Fibroblast of lung (primary cell): Measurements from ENCODE around the gene PCMT1. TPM values are rescaled to one million over a fixed set of nuclear protein-coding genes. Genes with fewer than 3 reads are reported as not detected.

ENCODE experiments used
- DNase-seq, 2 donors: peaks; one replicate each; pipeline versions ENCODE4 v3.0.0 to v3.0.0-alpha.2; 2010; ENCODE audit warnings: low read depth in 2 of 2
- H2AFZ ChIP-seq: 2 replicates; pipeline ENCODE4 v1.5.1; 2012; ENCODE audit warnings: low read length, control low read depth, inconsistent platforms
- H3K27ac ChIP-seq: 2 replicates; pipeline ENCODE4 v1.5.1; 2011; ENCODE audit warnings: low read length, control low read depth; ENCODE audit not compliant: insufficient read depth
- H3K27me3 ChIP-seq: 2 replicates; pipeline ENCODE4 v1.5.1; 2011; ENCODE audit warnings: mild to moderate bottlenecking, low read length; ENCODE audit not compliant: control insufficient read depth, insufficient read depth
- H3K36me3 ChIP-seq: 2 replicates; pipeline ENCODE4 v1.5.1; 2011; ENCODE audit warnings: low read length; ENCODE audit not compliant: control insufficient read depth, insufficient read depth
- H3K4me1 ChIP-seq: 2 replicates; pipeline ENCODE4 v1.5.1; 2011; ENCODE audit warnings: low read length; ENCODE audit not compliant: control insufficient read depth, insufficient read depth; ENCODE audit errors: extremely low read depth
- H3K4me2 ChIP-seq: 2 replicates; pipeline ENCODE4 v1.5.1; 2011; ENCODE audit warnings: low read length, control low read depth; ENCODE audit not compliant: insufficient read depth; ENCODE audit errors: extremely low read depth
- H3K4me3 ChIP-seq, 4 experiments: fragments of 200-600 bp in 1 of 4; sonication (generic) in 1 of 4; replicated peaks in 1 of 4; 2 replicates each; pipeline ENCODE4 v1.5.1; 2011 to 2016; ENCODE audit warnings: low read length in 4 of 4, low read depth in 3 of 4, mild to moderate bottlenecking in 3 of 4, control low read depth in 2 of 4, inconsistent platforms in 1 of 4, mixed read lengths in 1 of 4; ENCODE audit not compliant: insufficient read depth in 1 of 4; ENCODE audit errors: control extremely low read depth in 1 of 4
- H3K79me2 ChIP-seq: 2 replicates; pipeline ENCODE4 v1.5.1; 2012; ENCODE audit warnings: mild to moderate bottlenecking, low read length, inconsistent platforms; ENCODE audit not compliant: control insufficient read depth, insufficient read depth
- H3K9ac ChIP-seq: 2 replicates; pipeline ENCODE4 v1.5.1; 2011; ENCODE audit warnings: mild to moderate bottlenecking, low read length, control low read depth; ENCODE audit not compliant: insufficient read depth
- H3K9me3 ChIP-seq: 2 replicates; pipeline ENCODE4 v1.5.1; 2012; ENCODE audit warnings: low read depth, low read length; ENCODE audit not compliant: control insufficient read depth, insufficient read depth
- H4K20me1 ChIP-seq: 2 replicates; pipeline ENCODE4 v1.5.1; 2011; ENCODE audit warnings: low read length; ENCODE audit not compliant: control insufficient read depth, insufficient read depth; ENCODE audit errors: extremely low read depth
- EZH2 ChIP-seq: IDR thresholded peaks from 2 replicates; pipeline ENCODE4 v1.5.1; 2012; ENCODE audit warnings: low read length, control low read depth, mild to moderate bottlenecking; ENCODE audit errors: missing control alignments
- polyA plus RNA-seq, 2 donors: library from polyadenylated mRNA; depleted of rRNA in 1 of 2; stranded (reverse) in 1 of 2; unstranded in 1 of 2; fragments of >200 nt; gene quantifications; 2 replicates each; pipeline ENCODE4 v1.2.1, GENCODE V29; 2011 to 2012; ENCODE audit warnings: missing spikeins in 1 of 2
- total RNA-seq: library from RNA; depleted of rRNA; stranded (reverse); fragments of >200 nt; gene quantifications from 2 replicates; pipeline ENCODE4 v1.2.1, GENCODE V29; 2014
- TF ChIP-seq, protein P1 (sequence below), 2 donors: IDR thresholded peaks in 1 of 2; conservative IDR thresholded peaks in 1 of 2; 1 replicate in 1 of 2; 2 replicates in 1 of 2; pipeline ENCODE4 v1.5.1; 2011 to 2012; ENCODE audit warnings: low read length in 2 of 2, control low read depth in 1 of 2, inconsistent platforms in 1 of 2, low read depth in 1 of 2, mild to moderate bottlenecking in 1 of 2

The PCMT1 gene
- total and polyA plus RNA-seq, 2 donors (not counting 1 experiment from before 2014, with no cell fraction given), result 81.3 to 172 TPM

DNA sequence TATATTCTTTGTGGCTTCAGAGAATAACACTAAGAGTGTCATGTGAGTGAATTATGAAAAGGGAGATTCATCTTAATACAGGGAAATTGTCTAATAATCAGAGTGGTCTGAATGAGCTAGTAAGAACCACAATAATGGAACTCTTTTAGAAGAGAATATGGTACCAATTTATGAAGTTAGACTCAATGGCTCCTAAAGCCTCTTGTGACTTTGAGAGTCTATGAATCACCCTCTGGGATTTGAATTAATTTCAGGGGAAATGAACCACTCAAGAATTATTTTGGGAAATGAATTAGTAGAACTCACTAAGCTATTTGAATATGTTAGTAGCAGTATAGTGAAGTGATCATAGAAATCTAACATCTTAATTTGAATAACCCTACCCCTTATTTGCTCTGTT lies 14.3 kb downstream of the PCMT1 start:
- H3K9ac ChIP-seq, result no peak overlapping the region
- no peak overlapping the region for H3K4me3 ChIP-seq
- H3K27ac ChIP-seq, result no peak overlapping the region
- H2AFZ ChIP-seq, result no peak overlapping the region
- H3K79me2 ChIP-seq, result peaks cover 63% of the 10 kb centered on the region
- H3K4me2 ChIP-seq, result no peak overlapping the region
- no peaks in the 10 kb centered on the region for H3K27me3 ChIP-seq
- no peaks in the 10 kb centered on the region for H3K36me3 ChIP-seq
- H3K9me3 ChIP-seq, result no peaks in the 10 kb centered on the region
- no peaks in the 10 kb centered on the region for H3K4me1 ChIP-seq
- H4K20me1 ChIP-seq, result no peaks in the 10 kb centered on the region
- TF ChIP-seq, protein P1, sequence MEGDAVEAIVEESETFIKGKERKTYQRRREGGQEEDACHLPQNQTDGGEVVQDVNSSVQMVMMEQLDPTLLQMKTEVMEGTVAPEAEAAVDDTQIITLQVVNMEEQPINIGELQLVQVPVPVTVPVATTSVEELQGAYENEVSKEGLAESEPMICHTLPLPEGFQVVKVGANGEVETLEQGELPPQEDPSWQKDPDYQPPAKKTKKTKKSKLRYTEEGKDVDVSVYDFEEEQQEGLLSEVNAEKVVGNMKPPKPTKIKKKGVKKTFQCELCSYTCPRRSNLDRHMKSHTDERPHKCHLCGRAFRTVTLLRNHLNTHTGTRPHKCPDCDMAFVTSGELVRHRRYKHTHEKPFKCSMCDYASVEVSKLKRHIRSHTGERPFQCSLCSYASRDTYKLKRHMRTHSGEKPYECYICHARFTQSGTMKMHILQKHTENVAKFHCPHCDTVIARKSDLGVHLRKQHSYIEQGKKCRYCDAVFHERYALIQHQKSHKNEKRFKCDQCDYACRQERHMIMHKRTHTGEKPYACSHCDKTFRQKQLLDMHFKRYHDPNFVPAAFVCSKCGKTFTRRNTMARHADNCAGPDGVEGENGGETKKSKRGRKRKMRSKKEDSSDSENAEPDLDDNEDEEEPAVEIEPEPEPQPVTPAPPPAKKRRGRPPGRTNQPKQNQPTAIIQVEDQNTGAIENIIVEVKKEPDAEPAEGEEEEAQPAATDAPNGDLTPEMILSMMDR (conservative IDR thresholded peaks at IDR 0.05 in 1 of 2, IDR thresholded peaks at IDR 0.05 in 1 of 2; ENCODE audit: low read depth in 1 of 2, low read length in 2 of 2), result no peak
- TF ChIP-seq EZH2, result no peak
- peak in 1 of 2 donors; percentile 17 for DNase-seq

DNA sequence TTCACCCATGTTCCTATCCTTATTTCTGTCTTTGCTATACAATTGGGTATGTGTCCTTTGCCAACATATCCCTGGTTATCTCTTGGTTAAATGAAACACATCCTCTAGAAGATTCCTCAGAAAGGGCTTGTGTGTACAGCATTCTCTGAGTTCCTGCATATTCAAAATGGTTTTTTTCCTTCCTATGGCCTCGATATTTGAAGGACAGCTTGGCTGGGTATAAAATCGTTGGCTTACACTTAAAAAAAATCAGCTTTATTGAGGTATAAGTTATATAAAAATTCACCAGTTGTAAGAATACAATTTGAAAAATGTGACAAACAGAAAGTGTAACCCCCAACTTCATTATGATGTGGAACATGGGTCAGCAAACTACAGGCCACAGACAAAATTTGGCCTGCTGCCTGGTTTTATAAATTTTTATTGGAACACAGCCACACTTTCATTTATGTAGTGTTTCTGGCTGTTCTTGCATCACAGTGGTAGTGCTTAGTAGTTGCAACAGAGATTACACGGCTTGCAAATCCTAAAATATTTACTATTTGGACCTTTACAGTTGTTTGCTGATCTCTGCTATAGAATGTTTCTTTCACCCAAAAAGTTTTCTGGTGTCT lies 16.7 kb downstream of the PCMT1 start:
- Histone ChIP-seq H3K4me3 (no peak overlapping the region), H3K9me3 (no peaks in the 10 kb centered on the region), H2AFZ (no peak overlapping the region), H3K79me2 (peaks cover 58% of the 10 kb centered on the region), H3K4me1 (no peaks in the 10 kb centered on the region), H3K4me2 (no peak overlapping the region), H3K27me3 (no peaks in the 10 kb centered on the region), H3K36me3 (no peaks in the 10 kb centered on the region), H3K9ac (no peak overlapping the region), H4K20me1 (no peaks in the 10 kb centered on the region), H3K27ac (no peak overlapping the region)
- DNase-seq, result peak; percentile 56 to 98
- TF ChIP-seq, protein P1 (conservative IDR thresholded peaks at IDR 0.05 in 1 of 2, IDR thresholded peaks at IDR 0.05 in 1 of 2; ENCODE audit: low read depth in 1 of 2, low read length in 2 of 2), result no peak
- no peak for TF ChIP-seq EZH2

DNA sequence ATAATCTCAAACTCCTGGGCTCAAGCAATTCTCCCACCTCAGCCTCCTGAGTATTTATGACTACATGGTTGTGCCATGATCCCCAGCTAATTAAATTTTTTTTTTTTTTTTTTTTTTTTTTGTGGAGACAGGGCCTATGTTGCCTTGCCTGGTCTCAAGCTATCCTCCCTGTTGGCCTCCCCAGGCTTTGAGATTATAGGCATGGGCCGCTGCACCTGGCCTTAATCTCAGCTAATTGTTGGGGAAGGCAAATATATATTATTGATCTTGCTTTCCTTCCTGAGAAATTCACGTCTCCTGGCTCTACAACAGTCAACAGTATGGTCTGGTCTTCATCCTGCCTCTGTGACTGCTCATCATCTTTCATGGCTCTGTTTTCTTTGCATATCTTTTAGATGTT lies 20.1 kb downstream of the PCMT1 start:
- H3K79me2 ChIP-seq, result peaks cover 34% of the 10 kb centered on the region
- TF ChIP-seq, protein P1 (conservative IDR thresholded peaks at IDR 0.05 in 1 of 2, IDR thresholded peaks at IDR 0.05 in 1 of 2; ENCODE audit: low read depth in 1 of 2, low read length in 2 of 2), result no peak
- TF ChIP-seq EZH2, result no peak

More for the DNA sequence above, 20.1 kb downstream of the PCMT1 start:
- no peak overlapping the region for H3K4me3 ChIP-seq
- H3K27me3 ChIP-seq, result no peaks in the 10 kb centered on the region
- no peak overlapping the region for H3K4me2 ChIP-seq
- H3K9me3 ChIP-seq, result no peaks in the 10 kb centered on the region
- H3K27ac ChIP-seq, result no peak overlapping the region
- no peak overlapping the region for H3K9ac ChIP-seq
- no peak for DNase-seq
- no peak overlapping the region for H2AFZ ChIP-seq
- peaks cover 3% of the 10 kb centered on the region for H3K36me3 ChIP-seq
- no peaks in the 10 kb centered on the region for H4K20me1 ChIP-seq
- H3K4me1 ChIP-seq, result no peaks in the 10 kb centered on the region
